ENCODE measurements around the gene UBAP1. TPM values are rescaled to one million over a fixed set of nuclear protein-coding genes. Genes with fewer than 3 reads are reported as not detected.
"Not testable (repeated sequence)": the region's sequence is repeated elsewhere in the genome, so short reads cannot be mapped to it uniquely, and the experiment has no call there.

The UBAP1 gene
- total RNA-seq, 2 experiments from 2014 or later, result 31.5 to 34.7 TPM

GRCh38 chr9:34276772-34277171 lies 97.9 kb downstream of the UBAP1 start:
- Mint-ChIP-seq H3K9me3 (ENCODE audit: insufficient read depth) (no peaks in the 10 kb centered on the region), H3K27me3 (ENCODE audit: low read depth) (no peaks in the 10 kb centered on the region), H3K27ac (no peak overlapping the region), H3K4me3 (no peak overlapping the region), H3K36me3 (ENCODE audit: low read depth) (peaks cover 11% of the 10 kb centered on the region), H3K4me1 (ENCODE audit: low read depth) (peaks cover 10% of the 10 kb centered on the region)
- CTCF ChIA-PET, result interaction anchor here (1.3 to 1.6 kb wide), 3 partner anchors 19 to 23 kb away, joined by 3 to 6 read pairs (median 4); no protein-coding TSS in a partner anchor
- POLR2A ChIA-PET, result interaction anchor here (0.6 kb wide), 1 partner anchor 56 kb away, joined by 3 read pairs; no protein-coding TSS in a partner anchor
- DNase-seq (no peak), ATAC-seq (no peak)

DNA sequence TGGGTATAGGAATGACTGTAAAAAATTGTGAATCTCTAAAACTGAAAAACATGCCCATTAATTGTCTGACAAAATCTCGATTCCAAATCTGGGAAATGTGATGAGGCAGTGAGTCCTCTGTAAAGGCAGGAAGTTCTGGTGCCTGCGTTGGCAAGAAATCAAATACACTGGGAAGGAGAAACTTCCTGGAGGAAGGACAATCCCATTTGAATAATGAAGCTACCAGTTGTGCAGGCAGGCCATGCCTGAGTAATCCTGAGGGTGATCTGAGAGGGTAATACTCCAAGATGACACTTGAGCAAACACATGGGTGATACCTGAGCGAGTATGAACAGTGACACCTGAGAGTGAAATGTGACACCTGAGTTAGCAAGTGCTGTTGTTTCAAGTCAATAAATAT lies 100.6 kb downstream of the UBAP1 start:
- H3K9me3 Mint-ChIP-seq (ENCODE audit: insufficient read depth), result no peaks in the 10 kb centered on the region
- no peak overlapping the region for H3K4me3 Mint-ChIP-seq
- H3K27me3 Mint-ChIP-seq (ENCODE audit: low read depth), result no peaks in the 10 kb centered on the region
- no peak overlapping the region for H3K27ac Mint-ChIP-seq
- no peak for DNase-seq
- H3K4me1 Mint-ChIP-seq (ENCODE audit: low read depth), result peaks cover 10% of the 10 kb centered on the region
- ChIA-PET POLR2A (no interaction called here), CTCF (no interaction called here)
- ATAC-seq, result no peak
- H3K36me3 Mint-ChIP-seq (ENCODE audit: low read depth), result peaks cover 15% of the 10 kb centered on the region

GRCh38 chr9:34282096-34282495 lies 103.3 kb downstream of the UBAP1 start:
- Mint-ChIP-seq H3K27me3 (ENCODE audit: low read depth) (no peaks in the 10 kb centered on the region), H3K9me3 (ENCODE audit: insufficient read depth) (no peaks in the 10 kb centered on the region), H3K27ac (no peak overlapping the region), H3K4me3 (no peak overlapping the region), H3K36me3 (ENCODE audit: low read depth) (peaks cover 24% of the 10 kb centered on the region), H3K4me1 (ENCODE audit: low read depth) (peaks cover 8% of the 10 kb centered on the region)
- CTCF ChIA-PET, result interaction anchor here (0.6 to 1.0 kb wide), 2 partner anchors 13 to 29 kb away, joined by 3 read pairs; no protein-coding TSS in a partner anchor
- no peak for ATAC-seq
- POLR2A ChIA-PET, result no interaction called here
- no peak for DNase-seq

GRCh38 chr9:34289159-34289558 lies 110.3 kb downstream of the UBAP1 start:
- Mint-ChIP-seq H3K4me1 (ENCODE audit: low read depth) (peaks cover 2% of the 10 kb centered on the region), H3K27ac (no peak overlapping the region), H3K4me3 (no peak overlapping the region), H3K9me3 (ENCODE audit: insufficient read depth) (no peaks in the 10 kb centered on the region), H3K27me3 (ENCODE audit: low read depth) (no peaks in the 10 kb centered on the region), H3K36me3 (ENCODE audit: low read depth) (peaks cover 19% of the 10 kb centered on the region)
- ChIA-PET POLR2A (no interaction called here), CTCF (no interaction called here)
- DNase-seq (no peak), ATAC-seq (no peak)

DNA sequence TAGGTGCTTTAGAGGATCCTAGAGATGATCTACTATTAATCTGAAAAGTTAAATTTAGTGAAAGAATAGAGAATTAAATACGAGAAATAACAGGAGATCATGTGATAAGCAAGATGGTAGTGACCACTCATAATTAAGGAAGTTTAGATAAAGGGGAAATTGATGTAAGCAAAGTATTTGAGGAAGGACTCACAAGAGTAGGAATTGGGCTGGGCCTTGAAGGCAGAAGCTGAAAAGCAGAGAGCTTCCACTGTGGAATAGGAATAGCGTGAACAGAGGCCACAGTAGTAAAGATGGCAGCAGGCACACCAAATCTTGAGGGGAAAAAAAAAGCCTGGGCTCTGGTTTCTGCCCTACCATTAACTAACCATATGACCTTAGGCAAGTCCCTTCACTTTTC lies 112.2 kb downstream of the UBAP1 start:
- peaks cover 2% of the 10 kb centered on the region for H3K4me1 Mint-ChIP-seq (ENCODE audit: low read depth)
- no peaks in the 10 kb centered on the region for H3K27me3 Mint-ChIP-seq (ENCODE audit: low read depth)
- no peak overlapping the region for H3K27ac Mint-ChIP-seq
- no peak for DNase-seq
- no peaks in the 10 kb centered on the region for H3K9me3 Mint-ChIP-seq (ENCODE audit: insufficient read depth)
- no peak overlapping the region for H3K4me3 Mint-ChIP-seq
- POLR2A ChIA-PET, result no interaction called here
- H3K36me3 Mint-ChIP-seq (ENCODE audit: low read depth), result peaks cover 17% of the 10 kb centered on the region
- no peak for ATAC-seq
- CTCF ChIA-PET, result interaction anchor here (1.6 kb wide), 1 partner anchor 39 kb away, joined by 5 read pairs; no protein-coding TSS in a partner anchor

DNA sequence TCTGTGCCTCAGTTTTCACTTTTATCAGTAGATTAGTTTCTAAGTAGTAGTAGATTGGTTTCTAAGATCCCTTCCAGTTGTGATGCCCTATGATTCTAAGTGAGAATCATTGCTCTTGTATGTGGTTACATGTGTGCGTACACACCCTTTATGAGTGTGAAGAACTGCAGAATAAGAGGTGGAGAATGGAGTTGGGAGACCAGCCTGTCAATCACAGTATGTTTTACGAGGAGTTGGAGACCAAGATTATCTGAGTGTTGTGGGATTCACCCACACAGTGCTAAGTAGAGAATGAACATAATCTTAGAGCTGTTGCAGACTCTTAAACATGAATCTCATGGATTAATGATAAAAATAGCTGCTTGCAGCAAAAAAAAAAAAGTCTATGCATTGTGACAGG lies 112.6 kb downstream of the UBAP1 start:
- ATAC-seq, result no peak
- POLR2A ChIA-PET, result no interaction called here

DNA sequence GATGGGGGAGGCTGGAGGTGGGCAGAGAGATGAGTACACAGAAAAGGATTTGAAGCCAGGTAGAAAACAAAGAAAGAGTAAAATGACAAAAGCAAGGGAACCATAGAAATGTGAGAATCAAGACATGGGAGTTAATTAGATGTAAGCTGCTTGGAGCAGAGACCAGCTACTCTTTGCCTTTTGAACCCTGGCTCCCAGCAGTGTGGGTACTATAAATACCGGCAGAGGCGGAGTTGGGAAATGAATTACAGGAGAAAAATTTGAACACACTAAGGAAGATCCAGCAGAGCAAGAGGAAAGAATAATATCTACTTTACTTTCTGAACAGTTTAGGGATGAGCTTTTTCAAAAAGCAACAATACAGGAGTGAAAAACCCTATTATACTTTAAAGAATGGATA lies 113.7 kb downstream of the UBAP1 start:
- Mint-ChIP-seq H3K4me1 (ENCODE audit: low read depth) (peaks cover 2% of the 10 kb centered on the region), H3K9me3 (ENCODE audit: insufficient read depth) (no peaks in the 10 kb centered on the region), H3K36me3 (ENCODE audit: low read depth) (peaks cover 4% of the 10 kb centered on the region), H3K4me3 (no peak overlapping the region), H3K27ac (no peak overlapping the region), H3K27me3 (ENCODE audit: low read depth) (no peaks in the 10 kb centered on the region)
- ATAC-seq (no peak), DNase-seq (no peak)
- POLR2A ChIA-PET, result no interaction called here
- CTCF ChIA-PET, result no interaction called here

More for the DNA sequence above, 112.6 kb downstream of the UBAP1 start:
- no peak for DNase-seq
- Mint-ChIP-seq H3K9me3 (ENCODE audit: insufficient read depth) (no peaks in the 10 kb centered on the region), H3K4me1 (ENCODE audit: low read depth) (peaks cover 2% of the 10 kb centered on the region), H3K36me3 (ENCODE audit: low read depth) (peaks cover 13% of the 10 kb centered on the region), H3K27ac (no peak overlapping the region), H3K4me3 (no peak overlapping the region), H3K27me3 (ENCODE audit: low read depth) (no peaks in the 10 kb centered on the region)
- CTCF ChIA-PET, result interaction anchor here (1.6 kb wide), 1 partner anchor 39 kb away, joined by 5 read pairs; no protein-coding TSS in a partner anchor

GRCh38 chr9:34301064-34301463 lies 122.2 kb downstream of the UBAP1 start:
- CTCF ChIA-PET; H3K4me1 Mint-ChIP-seq (ENCODE audit: low read depth); DNase-seq; H3K9me3 Mint-ChIP-seq (ENCODE audit: insufficient read depth); ATAC-seq; POLR2A ChIA-PET; H3K4me3 Mint-ChIP-seq; H3K36me3 Mint-ChIP-seq (ENCODE audit: low read depth); H3K27me3 Mint-ChIP-seq (ENCODE audit: low read depth); H3K27ac Mint-ChIP-seq: not testable (repeated sequence)

Other genes starting within 250 kb of the UBAP1 start
- 10 to 100 TPM; 54.0 to 56.1 TPM for gene UBAP2, start 130.2 kb upstream of the UBAP1 start, total RNA-seq
- 10 to 100 TPM; 51.1 to 56.7 TPM for gene DCAF12, start 52.3 kb upstream of the UBAP1 start, total RNA-seq
- gene KIF24, start 150.2 kb downstream of the UBAP1 start, total RNA-seq, result 10 to 100 TPM; 11.2 to 11.4 TPM
- gene NUDT2, start 150.5 kb downstream of the UBAP1 start, total RNA-seq, result 10 to 100 TPM; 28.9 to 31.6 TPM
- gene MYORG, start 197.9 kb downstream of the UBAP1 start, total RNA-seq, result 1 to 10 TPM; 8.8 to 9.1 TPM

All from activated CD8-positive, alpha-beta T cell treated with anti-CD3 and anti-CD28 coated beads, Interleukin-2, amount 10 ng/mL, durations not matched to agents 7 days and 5 days (primary cell).